Esophagus squamous epithelium (tissue), 4 donors: ENCODE data around the gene FAM187B.

Experiments
- POLR2A ChIP-seq, 4 donors: fragments of 450-650 bp; IDR thresholded peaks; one replicate each; pipeline ENCODE4 v1.6.1; 2017; ENCODE audit warnings: antibody characterized with exemption in 4 of 4, mild to moderate bottlenecking in 4 of 4, moderate library complexity in 3 of 4
- TF ChIP-seq, protein P1 (sequence below), 6 experiments: fragments of 450-650 bp in 4 of 6; fragments of 200-600 bp in 2 of 6; sonication (generic) in 2 of 6; IDR thresholded peaks; one replicate each; pipeline ENCODE4 v1.5.1; 2016 to 2019; ENCODE audit warnings: antibody characterized with exemption in 6 of 6, mild to moderate bottlenecking in 4 of 6, moderate library complexity in 4 of 6

DNA sequence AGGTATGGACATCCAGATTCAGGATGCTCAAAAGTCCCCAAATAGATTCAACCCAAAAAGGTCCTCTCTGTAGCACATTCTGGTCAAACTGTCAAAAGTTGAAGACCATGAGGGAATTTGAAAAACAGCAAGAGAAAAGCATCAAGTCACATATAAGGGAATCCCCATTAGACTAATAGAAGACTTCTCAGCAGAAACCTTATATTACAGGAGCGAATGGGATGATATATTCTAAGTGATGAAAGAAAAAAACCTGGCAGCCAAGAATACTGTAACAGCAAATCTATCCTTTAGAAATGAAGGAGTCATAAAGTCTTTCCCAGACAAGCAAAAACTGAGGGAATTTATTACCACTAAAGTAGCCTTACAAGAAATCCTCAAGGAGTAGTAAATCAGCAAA lies 44.3 kb downstream of the FAM187B start:
- TF ChIP-seq, protein P1, sequence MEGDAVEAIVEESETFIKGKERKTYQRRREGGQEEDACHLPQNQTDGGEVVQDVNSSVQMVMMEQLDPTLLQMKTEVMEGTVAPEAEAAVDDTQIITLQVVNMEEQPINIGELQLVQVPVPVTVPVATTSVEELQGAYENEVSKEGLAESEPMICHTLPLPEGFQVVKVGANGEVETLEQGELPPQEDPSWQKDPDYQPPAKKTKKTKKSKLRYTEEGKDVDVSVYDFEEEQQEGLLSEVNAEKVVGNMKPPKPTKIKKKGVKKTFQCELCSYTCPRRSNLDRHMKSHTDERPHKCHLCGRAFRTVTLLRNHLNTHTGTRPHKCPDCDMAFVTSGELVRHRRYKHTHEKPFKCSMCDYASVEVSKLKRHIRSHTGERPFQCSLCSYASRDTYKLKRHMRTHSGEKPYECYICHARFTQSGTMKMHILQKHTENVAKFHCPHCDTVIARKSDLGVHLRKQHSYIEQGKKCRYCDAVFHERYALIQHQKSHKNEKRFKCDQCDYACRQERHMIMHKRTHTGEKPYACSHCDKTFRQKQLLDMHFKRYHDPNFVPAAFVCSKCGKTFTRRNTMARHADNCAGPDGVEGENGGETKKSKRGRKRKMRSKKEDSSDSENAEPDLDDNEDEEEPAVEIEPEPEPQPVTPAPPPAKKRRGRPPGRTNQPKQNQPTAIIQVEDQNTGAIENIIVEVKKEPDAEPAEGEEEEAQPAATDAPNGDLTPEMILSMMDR (IDR thresholded peaks at IDR 0.05) = no peak
- no peak for TF ChIP-seq POLR2A (IDR thresholded peaks at IDR 0.05)
